NCI-H774 (cell line): ENCODE results near the gene PANK4.

Experiments
- DNase-seq: peaks from one replicate; lab custom pipeline; 2025; lab: John Stamatoyannopoulos, UW

The PANK4 gene

DNA sequence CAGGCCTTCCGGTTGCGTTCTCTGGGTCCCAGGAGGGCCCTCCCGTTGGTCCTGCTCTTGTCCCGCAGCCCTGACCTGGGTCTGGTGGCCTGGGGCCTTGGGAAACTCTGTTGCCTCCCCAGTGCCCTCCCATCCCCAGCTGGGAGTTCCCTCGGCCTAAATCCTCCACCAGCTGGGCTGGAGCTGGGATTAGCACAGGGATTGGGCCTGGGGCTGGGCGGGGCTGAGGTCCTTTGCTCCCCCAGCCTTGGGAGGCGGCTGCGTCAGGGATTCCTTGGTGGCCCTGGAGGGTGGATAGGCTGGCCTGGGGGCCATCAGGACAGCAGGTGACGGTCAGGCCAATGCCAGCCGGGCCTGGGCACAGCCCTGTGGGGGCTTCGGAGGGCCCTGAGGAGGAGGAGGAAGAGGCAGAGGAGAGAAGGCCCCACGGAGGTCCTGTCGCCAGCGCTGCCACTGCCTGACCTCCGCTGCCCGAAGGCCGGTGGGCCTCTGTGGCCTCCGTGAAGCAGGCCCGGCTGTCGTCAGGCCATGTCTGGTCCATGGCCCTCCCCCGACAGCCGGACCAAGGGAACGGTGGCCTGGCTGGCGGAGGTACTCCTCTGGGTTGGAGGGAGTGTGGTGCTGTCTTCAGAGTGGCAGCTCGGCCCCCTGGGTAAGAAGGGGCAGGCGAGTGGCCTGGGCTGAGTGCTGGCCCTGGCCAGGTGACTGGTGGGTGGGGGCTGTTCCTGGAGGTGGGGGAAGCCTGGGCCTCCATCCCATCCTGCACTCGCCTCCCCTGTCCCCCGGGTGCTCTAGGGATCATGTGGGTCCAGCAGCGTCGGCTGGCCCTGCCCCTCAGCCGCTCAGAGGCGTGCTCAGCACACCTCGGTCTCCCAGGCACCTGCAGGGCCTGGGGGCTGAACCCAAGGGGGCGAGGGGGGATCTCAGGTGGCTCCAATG is 50.1 kb downstream of the PANK4 start, which contains the start of gene PLCH2:
Gene PLCH2, plus strand, starts transcription at position 229 of the 939 bp plus-strand sequence. Its CDS starts 300 bp downstream, at position 529.
- DNase-seq: no peak

DNA sequence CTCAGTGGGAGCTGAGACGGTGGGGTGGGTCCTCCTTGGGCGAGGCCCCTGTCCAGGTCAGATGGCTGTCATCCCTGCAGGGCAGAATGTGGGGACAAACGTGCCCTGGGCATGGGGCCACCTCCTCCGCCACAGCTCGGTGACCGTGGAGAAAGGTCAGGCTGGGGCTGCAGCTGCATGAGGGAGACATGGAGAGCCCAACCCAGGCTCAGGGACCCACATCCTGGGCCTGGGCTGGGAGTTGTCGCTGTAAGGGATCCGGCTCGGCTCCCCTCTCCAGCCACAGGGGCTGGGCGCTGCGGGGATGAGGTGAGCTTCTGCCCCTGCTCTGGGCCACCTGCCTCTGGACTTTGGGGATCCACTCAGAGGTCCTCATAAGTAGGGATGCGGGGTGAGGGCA is 50.8 kb downstream of the PANK4 start:
- no peak for DNase-seq

DNA sequence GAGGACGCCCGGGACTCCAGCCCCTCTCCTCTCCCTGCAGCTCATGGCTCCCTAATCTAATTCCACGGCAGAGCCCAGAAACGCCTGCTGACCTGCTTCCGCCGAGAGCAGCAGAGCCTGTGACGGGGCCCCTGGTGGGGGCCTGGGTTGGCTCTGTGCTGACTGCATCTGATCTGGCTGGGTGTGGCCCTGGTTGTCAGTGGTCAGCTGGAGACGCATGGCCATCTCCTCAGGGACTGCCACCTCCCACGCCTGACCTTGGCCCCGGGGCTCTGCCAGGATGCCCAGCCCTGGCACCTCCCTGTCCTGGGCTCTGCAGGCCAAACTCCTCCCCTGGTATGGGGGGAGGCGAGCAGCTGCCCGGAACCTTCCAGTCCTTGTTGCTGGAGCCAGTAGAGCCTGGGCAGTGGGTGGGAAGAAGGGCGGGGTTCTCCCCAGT is 51.4 kb downstream of the PANK4 start:
- no peak for DNase-seq

DNA sequence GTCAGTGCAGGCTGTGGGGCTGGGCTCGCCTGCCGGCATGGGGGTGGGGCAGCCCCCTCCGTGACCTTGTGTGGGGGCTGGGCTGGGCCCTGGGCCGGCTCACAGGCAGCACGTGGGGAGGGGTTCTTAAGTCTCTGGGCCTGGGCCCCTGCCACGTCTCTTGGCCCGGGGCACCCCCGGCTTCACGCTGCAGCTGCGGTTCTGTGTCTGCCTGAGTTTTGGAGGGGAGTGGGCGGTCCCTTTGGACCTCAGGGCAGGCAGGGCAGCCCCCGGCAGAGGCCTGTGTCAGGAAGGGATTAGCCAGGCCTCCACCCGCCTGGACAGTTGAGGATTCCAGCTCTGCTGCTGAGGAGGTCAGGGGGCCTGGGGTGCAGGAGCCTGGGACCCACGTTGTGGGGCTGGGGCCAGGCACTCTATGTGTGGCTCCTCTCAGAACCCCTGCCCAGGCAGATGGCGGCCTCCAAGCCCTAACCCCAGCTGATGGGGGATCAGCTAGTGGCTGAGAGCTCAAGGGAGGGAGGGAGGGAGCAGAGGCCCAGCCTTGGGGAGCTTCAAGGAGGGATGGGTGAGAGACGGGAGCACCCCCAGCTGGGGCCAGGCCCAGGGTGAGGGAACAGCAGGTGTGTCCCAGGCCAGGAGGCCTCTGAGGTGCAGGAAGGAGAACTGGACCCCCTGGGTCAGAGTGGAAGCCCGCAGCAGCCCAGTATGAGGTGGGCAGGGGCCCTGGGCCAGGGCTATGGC is 52.1 kb downstream of the PANK4 start:
- no peak for DNase-seq

DNA sequence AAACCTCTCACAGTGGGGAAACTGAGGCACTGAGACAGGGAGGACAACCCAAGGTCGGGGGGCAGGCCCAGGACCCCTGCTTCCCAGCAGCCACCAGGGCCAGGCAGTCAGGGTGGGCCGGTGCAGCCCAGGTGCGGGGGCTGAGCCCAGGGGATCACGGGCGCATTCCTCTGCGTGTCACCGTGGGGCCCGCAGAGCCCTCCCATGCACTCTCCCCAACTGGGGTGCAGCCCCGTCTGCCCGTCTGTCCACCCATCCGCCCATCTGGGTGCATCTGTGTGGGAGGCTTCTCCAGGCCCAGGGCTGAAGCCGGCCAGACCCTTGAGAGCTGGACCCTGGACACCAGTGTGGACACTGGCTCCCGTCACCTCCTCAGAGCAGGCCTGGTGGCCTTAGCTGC is 53.2 kb downstream of the PANK4 start:
- no peak for DNase-seq

DNA sequence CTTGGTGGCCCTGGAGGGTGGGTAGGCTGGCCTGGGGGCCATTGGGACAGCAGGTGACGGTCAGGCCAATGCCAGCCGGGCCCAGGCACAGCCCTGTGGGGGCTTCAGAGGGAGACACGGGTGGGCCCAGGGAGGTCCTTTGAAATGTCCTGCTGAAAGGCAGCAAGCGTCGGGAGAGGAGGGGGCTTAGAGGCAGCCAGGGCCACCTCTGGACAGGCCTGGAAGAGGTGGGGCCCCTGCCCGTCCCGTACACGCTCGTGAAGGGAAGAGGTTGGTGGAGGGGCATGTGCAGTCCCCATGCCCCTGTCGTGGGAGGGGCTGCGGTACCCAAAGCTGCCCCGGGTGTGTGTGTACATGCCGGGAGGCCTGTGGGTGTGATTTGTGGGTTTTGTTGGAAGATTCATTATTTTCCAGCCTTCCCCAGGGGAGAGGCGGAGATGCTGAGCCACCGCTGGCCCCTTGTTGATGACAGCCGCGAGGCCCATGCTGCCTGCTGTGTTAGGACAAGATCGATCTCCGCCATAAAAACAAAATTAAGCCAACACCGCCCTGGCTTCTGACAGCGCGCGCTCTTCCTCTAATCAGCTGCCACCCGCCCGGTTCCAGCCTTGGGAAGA is 53.7 kb downstream of the PANK4 start:
- no peak for DNase-seq

DNA sequence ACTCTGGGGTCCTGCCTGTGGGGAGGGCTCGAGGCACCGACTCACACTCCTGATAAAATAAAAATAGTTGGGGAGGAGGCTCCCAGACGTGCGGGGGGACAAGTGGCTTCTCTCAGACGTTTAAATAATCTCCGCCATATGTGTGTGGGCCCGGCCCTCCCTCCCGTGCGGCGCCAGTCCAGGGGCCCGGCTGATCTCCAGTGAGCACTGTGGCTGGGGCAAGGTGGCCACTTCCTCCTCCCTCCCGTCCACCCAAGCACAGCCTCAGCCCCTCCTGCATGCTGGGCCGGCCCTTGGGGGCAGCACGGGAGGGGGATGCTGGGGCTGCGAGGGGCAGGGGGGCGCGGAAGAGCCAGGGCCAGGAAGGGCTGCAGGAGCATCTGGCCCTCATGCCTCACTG is 54.3 kb downstream of the PANK4 start:
- DNase-seq: no peak

DNA sequence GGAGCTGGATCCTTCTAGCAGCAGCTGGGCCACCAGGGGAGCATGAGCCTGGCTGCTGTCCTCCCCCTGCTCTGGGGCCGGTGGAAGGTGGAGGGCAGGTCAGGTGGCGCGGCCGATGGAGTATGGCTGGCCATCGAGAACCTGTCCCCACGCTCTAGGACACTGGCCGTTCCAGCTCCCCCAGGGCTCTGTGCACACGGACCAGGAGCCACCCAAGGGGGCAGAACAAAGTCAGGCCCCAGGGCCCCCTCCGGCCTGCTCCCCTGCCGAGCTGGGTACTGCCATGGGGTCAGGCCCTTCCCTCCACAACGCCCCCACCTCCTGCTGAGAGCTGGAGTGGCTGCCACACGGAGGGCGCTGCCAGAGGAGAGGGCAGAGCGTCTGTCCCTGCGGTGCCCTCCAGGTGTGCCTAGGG is 54.8 kb downstream of the PANK4 start:
- no peak for DNase-seq

DNA sequence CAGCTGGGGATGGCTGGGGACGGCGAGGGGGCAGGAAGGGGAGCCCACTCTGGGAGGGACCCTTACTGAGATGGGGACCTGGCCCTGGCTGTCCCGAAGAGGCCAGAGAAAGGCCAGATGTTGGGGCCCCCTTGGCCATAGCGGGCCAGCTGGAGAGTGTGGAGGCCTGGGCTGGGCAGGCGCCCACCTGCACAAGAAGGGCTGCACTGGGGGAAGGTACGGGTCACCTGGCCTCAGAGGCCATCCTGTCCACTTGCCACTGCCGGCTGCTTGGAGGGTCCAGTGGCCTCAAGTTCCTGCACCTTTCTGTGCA is 55.3 kb downstream of the PANK4 start:
- DNase-seq: no peak

DNA sequence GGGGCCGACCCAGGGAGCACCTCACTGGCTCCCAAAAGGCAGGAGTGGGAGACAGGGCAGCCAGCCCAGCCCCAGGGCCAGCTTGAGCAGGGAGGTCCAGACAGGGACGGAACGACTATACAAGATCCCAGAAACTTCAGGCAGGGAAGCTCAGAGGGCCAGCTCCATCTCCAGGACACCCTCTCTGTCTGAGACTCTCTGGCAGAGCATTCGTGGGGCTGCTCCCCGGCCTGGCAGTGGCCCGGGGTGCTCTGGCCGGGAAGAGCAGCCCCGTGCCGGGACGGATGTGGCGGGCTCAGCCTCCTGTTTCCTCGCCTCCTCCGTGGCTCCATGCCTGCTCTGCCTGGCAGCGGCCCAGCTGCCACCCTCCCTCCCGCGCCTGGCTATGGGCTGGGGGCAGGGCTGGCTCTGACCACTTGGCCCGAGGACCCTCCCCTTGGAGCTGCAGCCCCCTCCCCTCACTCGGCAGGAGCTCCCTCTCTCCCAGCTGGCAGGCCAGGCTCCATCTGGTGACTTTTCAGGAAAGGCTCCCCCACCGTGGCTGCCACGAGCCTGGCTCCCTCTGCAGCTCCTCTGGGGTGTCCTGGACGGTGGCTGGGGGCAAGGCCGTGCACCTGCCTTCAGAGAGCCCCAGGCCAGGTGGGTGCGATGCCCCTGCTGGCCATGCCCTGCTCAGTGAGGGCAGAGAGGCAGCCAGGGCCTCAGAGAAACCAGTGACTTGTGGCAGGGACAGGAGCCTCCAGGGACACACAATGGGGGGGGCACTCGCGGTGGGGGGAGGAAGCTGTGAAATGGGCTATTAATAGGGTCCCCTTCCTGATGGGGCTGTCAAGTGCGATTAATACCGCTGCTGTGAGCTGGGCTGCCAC is 55.9 kb downstream of the PANK4 start:
- no peak for DNase-seq

DNA sequence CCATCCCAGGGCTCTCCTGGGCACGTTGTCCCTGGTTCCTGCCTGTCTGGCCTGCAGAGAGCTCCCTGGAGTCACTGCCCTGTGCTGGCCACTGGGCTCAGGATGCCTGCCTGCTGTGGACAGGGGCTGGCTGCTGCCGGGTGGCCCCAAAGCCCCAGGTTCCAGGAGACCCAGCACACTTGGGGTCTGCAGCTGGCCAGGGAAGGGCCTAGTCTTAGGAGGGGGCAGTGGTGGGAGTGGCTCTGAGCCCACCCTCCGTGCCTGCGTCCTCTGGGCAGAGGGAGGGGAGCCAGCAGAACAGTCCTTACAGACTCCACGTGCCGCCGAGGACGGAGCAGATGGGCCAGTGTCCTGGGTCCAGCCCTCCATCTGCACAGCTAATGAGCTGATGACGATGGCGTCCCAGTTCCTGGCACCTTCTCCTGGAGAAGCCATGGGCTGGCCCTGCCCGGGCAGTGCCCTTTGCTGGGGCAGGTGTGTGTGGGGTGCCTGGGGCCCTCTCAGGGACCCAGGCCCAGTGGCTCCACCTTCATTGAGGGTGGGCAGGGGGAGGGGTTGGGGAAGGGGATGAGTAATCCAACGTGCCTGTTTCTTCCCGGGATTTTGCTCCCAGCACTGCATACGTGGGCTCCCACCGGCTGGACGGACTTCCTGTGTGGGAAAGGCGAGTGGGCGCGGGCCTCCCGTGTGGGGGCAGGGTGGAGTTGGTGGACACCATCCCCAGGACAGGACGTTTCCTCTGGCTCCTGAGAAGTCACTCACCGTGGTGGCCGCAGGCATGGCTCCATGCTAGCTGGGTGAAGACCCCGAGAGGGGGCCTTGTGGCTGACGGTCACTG is 57.1 kb downstream of the PANK4 start:
- no peak for DNase-seq

DNA sequence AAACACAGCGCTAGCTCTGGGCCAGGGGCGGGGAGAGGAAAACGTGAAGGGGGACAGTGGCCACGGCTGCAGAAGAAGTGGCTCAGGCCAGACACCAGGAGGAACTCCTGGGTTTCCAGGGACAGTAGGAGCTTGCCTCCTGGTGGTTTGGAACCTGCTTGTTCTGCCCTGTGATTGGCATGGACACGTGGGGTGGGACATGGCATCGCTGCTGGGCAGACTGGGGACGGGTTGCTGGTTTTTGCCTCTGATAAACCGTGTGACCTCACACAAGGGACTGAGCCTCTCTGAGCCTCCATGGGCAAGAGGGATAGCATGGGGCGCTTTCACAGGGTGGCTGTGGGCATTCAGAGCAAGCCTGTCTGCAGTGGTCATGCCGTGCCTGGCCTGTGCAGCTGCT is 57.9 kb downstream of the PANK4 start:
- DNase-seq: no peak

DNA sequence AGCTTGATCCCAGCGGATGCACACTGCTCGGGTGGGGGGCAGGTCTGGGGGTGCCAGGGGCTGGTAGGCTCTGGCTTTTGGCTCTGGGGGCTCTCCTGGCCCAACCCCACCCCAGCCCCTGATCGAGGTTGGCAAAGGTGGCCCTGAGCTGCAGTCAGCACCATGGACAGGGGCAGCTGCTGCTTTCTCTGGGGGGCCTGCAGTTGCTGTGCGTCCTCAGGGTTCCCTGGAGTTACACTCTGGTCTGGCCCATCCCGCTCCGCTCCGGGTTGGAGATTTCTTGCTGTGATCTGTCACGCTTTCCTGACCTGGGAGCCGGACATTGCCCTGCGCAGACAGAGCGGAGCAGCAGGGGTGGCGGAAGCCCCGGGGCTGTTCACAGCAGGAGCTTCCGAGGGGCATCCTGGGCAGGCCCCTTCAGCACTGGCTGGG is 58.3 kb downstream of the PANK4 start:
- no peak for DNase-seq

DNA sequence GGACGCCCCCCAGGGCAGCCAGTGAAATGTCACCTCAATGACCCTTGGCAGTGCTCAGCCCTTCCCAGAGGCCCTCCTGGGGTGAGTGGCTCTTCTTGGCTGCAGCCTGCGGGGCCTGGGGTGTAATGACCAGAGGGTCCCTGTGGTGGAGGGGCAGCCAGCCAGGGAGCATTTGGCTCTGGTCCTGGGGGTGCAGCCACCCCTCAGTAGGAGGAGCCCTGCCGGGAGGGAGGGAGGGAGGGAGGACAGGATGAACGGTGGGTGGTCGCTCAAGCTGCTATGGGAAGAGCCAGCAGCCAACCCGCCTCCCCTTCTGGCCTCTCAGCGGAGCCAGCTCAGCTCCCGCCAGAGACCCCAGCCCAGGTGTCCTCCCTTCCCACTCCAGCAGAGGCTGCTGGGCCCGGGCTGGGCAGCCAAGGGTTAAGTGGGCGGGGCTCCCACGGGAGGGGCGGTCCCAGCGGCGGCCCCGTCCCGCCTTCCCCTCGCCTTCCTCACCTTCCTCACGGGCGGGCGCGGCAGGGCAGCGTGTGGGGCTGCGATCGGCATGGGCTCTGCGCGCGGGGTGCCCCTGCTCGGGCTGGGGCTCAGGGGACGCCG is 59.3 kb downstream of the PANK4 start:
- no peak for DNase-seq

DNA sequence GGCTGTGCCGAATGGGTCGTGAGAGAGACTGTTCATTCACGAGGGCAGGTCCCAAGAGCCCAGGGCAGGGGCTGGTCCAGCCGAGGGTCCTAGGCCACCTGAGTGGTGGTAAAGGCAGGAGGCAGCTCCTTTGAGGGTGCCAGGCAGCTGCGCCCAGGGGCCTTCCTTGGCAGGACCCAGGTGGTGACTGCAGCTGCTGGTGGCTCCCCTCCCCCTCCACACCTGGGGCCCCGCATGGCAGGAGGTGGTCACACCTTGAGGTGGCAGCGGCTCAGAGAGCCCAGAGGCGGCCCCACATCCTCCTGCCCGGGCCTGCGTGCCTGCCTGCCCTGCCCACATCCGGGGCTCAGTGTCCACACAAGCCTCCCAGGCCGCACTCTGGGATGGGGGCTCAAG is 60.1 kb downstream of the PANK4 start:
- no peak for DNase-seq

DNA sequence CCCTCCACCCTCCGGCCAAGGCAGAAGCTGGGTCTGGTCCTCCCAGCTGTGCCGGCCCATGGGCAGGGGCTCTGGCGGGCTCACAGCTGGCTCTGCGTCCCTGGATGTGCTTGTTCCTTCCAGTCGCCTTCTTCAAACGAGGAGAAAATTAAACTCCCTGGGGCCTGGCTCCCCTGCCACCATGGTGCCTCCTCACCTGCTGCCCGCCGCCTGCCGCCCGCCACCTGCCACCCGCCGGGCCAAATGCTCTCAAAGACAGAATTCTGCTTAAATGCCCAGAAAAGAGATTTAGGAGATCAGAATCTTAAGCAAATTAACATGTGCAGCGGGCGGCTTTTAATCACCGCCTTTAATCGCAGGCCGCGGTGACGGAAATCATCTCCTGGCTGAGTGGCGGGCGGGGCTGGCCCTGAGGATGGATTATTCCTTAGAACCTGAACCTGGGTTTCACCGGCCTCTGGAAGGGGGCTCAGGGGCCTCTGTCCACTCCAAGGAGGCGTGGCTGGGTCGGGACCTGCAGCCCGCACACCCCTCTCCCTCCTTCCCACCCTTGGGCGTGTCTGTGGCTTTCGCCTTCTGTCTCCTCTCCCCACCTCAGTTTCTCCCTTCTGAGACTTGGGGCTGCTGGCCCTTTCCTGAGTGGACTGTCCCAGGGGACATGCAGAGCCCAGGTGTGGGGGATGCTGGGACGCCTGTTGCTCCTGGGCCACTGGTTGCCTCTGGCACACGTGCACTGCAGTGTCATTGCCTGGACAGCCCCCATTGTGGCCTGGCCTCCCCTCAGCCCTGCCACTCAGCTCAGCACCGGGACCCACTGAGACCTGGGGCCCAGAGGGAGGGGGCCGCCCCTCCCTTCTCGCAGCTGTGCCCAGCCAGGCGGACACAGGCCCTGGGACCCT is 60.8 kb downstream of the PANK4 start:
- no peak for DNase-seq

DNA sequence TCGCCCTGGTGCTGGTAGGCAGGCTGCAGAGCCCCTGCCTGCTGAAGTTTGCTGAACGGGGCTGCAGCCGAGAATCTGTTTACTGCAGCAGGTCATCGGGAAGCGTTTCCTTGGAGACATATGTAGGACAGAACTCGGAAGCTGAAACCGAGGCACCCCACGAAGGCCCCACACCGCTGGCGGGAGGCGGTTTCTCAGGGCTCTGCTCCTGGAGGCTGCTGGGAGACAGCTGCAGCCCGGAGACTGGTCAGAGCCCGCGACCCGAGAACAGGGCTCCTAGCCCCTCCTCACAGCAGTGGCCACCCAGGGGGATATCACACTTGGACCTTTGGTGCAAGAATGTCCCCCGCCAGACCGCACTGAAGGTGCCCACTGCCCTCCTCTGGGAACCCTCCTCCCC is 63.0 kb downstream of the PANK4 start:
- DNase-seq: no peak

DNA sequence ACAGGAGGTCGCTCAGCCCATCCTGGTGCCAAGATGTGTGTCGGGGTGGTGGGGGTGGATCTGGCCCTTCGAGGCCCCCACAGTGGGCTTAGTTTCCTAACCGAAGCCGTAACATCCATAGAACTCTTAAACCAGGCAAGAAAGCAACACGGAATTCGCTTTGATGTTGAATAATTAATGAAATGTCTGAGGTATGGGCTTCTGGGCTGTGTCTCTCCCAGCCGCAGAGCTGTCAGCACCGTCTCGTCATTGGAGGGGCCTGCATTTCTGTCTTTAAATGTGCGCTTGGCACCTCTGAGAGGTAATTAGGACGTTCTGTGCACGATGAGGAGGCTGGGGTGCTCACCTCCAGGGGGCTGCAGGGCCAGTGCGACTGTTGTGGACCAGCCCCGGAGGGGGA is 63.6 kb downstream of the PANK4 start:
- DNase-seq: no peak

DNA sequence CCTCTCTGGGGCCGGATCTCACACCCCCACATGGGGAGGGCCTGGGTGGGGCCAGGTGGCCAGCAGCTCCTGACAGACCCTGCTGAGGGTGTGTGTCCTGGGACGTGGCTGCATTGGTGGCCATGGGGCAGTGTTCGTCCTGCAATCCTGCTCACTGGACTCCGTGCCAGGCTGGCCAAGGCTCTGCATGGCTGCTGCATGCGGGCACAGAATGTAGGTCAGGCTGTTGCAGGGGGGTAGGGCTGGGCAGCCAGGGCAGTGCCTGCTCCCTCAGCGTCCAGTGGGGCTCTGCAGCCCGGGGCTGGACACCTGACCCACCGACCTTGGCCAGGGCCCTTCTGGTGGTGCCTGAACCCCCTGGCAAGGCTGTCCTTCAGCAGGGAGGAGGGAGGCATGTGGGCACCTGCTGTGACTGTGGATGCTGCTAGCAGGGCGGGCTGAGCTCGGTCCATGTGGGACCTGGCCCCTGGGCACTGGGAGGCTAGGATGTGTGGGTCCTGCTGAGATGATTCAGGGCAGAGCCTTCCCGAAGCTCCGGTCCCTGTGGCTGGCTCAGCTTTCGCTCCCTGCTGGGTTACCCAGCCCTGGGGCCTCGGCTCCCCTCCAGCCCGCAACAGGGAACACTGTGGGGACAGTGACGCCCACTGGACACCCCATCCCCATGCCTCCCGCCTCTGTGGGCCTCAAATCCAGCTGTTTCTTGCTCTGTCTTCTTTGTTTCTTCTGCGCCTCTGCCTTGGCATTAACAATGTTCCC is 65.2 kb downstream of the PANK4 start:
- no peak for DNase-seq
